Smooth muscle cell (in vitro differentiated cells): ENCODE data around the gene ITGB8. TPM values are rescaled to one million over a fixed set of nuclear protein-coding genes. Genes with fewer than 3 reads are reported as not detected.

Experiments used
- polyA plus RNA-seq: library from polyadenylated mRNA; unstranded; fragments of >200 nt; fragmentation: Nextera tagmentation; extraction: Ambion mirVana; gene quantifications from 2 replicates; pipeline ENCODE4 v1.2.1, GENCODE V29; 2016
- small RNA-seq: library from RNA; depleted of rRNA; stranded (forward); fragments of <200 nt; gene quantifications from one replicate; pipeline ENCODE3, GENCODE V24; 2014
- total RNA-seq: library from RNA; depleted of rRNA; stranded (reverse); fragments of >200 nt; gene quantifications from 2 replicates; pipeline ENCODE4 v1.2.3, GENCODE V29; 2014

The ITGB8 gene
- total and polyA plus RNA-seq, 2 experiments from 2014 or later = 0.38 to 10.2 TPM

Small RNA genes lying within 50 kb of the gene (small RNA-seq; reads per million reads assigned to genes)
- gene RF00275 = not detected

Other genes starting within 250 kb of the ITGB8 start
- gene MACC1, start 113.5 kb upstream of the ITGB8 start, total RNA-seq = 1.3 and 2.9 TPM in 2 replicates
- gene MACC1, start 113.5 kb upstream of the ITGB8 start, polyA plus RNA-seq = 0.33 TPM in 1 of 2 replicates, not detected in the other